ENCODE measurements around the gene SIGLEC15.

DNA sequence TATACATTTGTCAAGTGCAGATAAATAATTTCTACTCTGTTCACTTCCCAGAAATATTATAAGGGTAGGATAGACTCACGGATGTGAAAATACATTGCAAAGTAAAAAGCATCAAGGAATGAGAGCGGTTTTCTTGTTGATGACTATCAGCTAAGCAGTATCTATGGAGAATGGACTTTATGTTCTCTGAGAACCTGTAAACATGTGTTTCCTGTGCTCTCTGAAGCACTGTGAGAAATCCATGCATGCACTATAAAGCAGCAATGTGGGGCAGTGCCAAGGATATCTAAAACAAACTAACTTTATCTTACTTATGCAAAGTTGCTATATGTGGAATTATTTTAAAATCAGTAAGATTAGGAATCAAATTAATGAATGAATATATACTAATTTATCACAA is 4.4 kb upstream of the SIGLEC15 start:
- TF ChIP-seq POLR2A (IDR thresholded peaks at IDR 0.05; ENCODE audit: extremely low read depth, insufficient read length): no peak
- TF ChIP-seq, protein P1, sequence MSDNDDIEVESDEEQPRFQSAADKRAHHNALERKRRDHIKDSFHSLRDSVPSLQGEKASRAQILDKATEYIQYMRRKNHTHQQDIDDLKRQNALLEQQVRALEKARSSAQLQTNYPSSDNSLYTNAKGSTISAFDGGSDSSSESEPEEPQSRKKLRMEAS (IDR thresholded peaks at IDR 0.05; ENCODE audit: low read depth, low read length): no peak

Data from NB4 (cell line).